GM23338 (cell line): ENCODE results near the gene ROPN1L.

ENCODE experiments used
- CTCF ChIP-seq, 2 experiments: fragments of 200-600 bp in 1 of 2; sonication (generic) in 1 of 2; conservative IDR thresholded peaks; 2 replicates each; pipeline versions ENCODE4 v1.5.1 to v1.6.1; 2016 to 2017; ENCODE audit warnings: antibody characterized with exemption in 2 of 2, low read depth in 2 of 2, mild to moderate bottlenecking in 2 of 2, moderate library complexity in 1 of 2
- EZH2 ChIP-seq: fragments of 200-600 bp; sonication (generic); IDR thresholded peaks from one replicate; pipeline ENCODE4 v1.8.0; 2017; ENCODE audit warnings: antibody characterized with exemption, mild to moderate bottlenecking, low read depth; ENCODE audit not compliant: unreplicated experiment
- EZH2phosphoT487 ChIP-seq: fragments of 200-600 bp; sonication (generic); IDR thresholded peaks from one replicate; pipeline ENCODE4 v1.8.1; 2018; ENCODE audit warnings: antibody characterized with exemption; ENCODE audit not compliant: unreplicated experiment
- JUNB ChIP-seq: IDR thresholded peaks from one replicate; pipeline ENCODE4 v1.6.1; 2016; ENCODE audit warnings: antibody characterized with exemption; ENCODE audit not compliant: unreplicated experiment
- POLR2AphosphoS5 ChIP-seq: IDR thresholded peaks from 2 replicates; pipeline ENCODE4 v1.6.1; 2016; ENCODE audit warnings: antibody characterized with exemption, low read depth
- REST ChIP-seq: IDR thresholded peaks from one replicate; pipeline ENCODE4 v1.6.1; 2018; ENCODE audit warnings: antibody characterized with exemption; ENCODE audit not compliant: unreplicated experiment
- ZNF331 ChIP-seq: fragments of 250-450 bp; sonication (Bioruptor Pico); IDR thresholded peaks from 2 replicates; pipeline ENCODE4 v1.5.0; 2020; ENCODE audit warnings: low read depth, mild to moderate bottlenecking, moderate library complexity

- TF ChIP-seq POLR2AphosphoS5: no peak
- TF ChIP-seq CTCF (conservative IDR thresholded peaks at IDR 0.05; ENCODE audit: low read depth in 2 of 2): no peak
- TF ChIP-seq EZH2: no peak
- no peak for TF ChIP-seq REST
- no peak for TF ChIP-seq EZH2phosphoT487
- TF ChIP-seq JUNB: no peak
- TF ChIP-seq ZNF331 (CRISPR knock-in tag): no peak
Measured at GRCh38 chr5:10442576-10442975, 897 bp downstream of the ROPN1L start.
